ENCODE data around the gene GTF2IRD1.
A peak's percentile ranks its signal among the peaks of the same experiment; 100 is the strongest.
"Not testable (repeated sequence)": the region's sequence is repeated elsewhere in the genome, so short reads cannot be mapped to it uniquely, and the experiment has no call there.

GTF2IRD1 gene

DNA sequence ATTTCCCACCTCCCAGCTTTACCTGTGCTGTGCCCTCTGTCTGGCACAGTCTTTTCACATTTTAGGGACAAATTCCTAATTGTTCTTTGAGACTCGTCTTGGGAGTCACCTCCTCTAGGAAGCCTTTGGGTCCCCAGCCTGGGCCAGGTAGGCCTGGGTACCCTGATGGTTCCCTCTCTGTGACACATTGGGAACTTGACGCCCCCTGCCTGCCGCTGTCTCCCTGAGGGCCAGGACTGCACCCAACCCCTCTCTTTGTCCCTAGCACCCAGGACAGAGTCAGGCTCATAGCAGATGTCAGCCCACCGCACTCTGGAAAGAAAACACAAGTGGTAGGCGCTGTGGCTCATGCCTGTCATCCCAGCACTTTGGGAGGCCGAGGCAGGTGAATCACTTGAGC lies 71.4 kb downstream of the GTF2IRD1 start:
- intact Hi-C loops (cut with DNase I) = no loop called here
- DNase-seq = no peak

DNA sequence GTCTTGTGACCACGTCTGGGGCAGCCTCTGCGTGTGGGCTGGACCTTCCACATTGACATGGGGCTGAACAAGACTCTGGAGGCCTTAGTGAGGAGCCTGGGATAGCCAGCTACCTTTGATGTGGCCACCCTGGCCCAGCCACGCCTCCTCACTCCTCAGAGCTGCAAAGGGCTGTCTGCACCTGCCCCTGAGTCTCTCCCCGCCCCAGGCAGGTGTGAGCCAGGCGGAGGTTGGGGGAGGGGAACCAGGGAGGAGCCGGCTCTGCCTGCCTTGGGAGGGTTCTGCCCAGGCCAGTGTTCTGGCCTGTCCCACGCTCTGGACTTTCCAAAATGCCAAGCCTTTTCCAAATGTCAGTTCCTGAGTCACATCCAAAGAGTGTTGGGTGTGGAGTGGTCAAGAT lies 72.2 kb downstream of the GTF2IRD1 start:
- no peak for DNase-seq
- intact Hi-C loops (cut with DNase I) = no loop called here

GRCh38 chr7:74526780-74527179 lies 73.1 kb downstream of the GTF2IRD1 start:
- no peak for DNase-seq
- intact Hi-C loops (cut with DNase I) = no loop called here

- intact Hi-C loops (cut with DNase I) = no loop called here
- DNase-seq = no peak
These were observed 74.1 kb downstream of the GTF2IRD1 start for GRCh38 chr7:74527842-74528241.

DNA sequence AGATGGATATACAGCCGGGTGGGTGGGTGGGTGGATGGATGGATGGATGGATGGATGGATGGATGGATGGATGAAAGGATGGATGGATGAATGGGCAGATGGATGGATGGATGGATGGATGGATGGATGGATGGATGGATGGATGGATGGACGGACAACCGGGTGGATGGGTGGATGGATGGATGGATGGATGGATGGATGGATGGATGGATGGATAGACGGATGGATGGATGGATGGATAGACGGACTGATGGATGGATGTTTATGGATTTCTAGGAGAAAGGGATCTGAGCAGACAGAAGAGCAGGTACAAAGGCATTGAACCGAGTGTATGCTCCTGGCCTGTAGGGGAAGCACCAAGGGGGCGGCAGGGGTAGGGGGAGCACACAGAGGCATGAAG lies 75.1 kb downstream of the GTF2IRD1 start:
- DNase-seq; intact Hi-C loops (cut with DNase I): not testable (repeated sequence)

GRCh38 chr7:74535951-74536356 lies 82.2 kb downstream of the GTF2IRD1 start:
- no peak for DNase-seq
- intact Hi-C loops (cut with DNase I) = no loop called here

- DNase-seq; intact Hi-C loops (cut with DNase I): not testable (repeated sequence)
These were observed 88.2 kb downstream of the GTF2IRD1 start for GRCh38 chr7:74541937-74542336.

GRCh38 chr7:74542558-74543117 lies 88.9 kb downstream of the GTF2IRD1 start:
- intact Hi-C loops (cut with DNase I) = no loop called here
- peak in 41 of 42 donors; percentile 10 to 80 (median 53) for DNase-seq

DNA sequence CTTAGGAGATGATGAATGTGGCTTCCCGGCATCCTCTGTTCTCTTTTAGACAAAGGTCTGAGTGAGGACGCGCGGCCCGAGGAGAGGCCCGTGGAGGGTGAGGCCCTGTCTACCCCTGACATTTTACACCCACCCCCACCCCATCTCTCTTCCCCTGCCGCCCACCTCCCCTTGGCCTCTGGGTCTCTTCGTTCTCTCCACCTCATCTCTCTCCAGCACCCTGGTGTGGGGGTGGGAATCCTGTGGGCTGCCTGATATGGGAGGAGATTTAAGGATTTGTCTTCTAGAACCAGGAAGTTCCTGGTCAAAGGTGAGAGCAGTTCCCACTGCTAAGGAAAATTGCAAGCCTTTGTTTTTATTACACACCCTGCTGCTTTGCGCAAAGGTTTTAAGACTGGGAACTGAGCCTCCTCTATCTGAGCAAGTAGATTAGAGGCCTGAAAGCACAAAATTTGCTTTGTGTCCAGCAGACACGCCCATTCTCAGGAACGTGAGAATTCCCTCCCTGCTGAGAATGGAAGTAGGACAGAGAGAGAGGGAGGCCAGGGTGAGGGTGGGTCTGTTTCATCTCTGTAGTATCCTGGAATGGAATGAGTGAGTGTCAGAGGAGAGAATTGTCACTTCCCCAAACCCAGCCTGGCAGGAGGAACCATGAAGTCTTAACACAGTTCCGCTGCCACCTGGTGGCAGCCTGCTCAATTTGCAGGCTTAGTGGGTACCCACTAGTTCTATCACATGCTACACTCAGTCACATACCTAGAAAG lies 91.2 kb downstream of the GTF2IRD1 start:
- intact Hi-C loops (cut with DNase I) = no loop called here

GRCh38 chr7:74545921-74546320 lies 92.2 kb downstream of the GTF2IRD1 start:
- no peak for DNase-seq
- intact Hi-C loops (cut with DNase I) = no loop called here

More for the DNA sequence above, 91.2 kb downstream of the GTF2IRD1 start:
- peak in 13 of 42 donors; percentile 1 to 51 (median 22) for DNase-seq

GRCh38 chr7:74553596-74554012 lies 99.9 kb downstream of the GTF2IRD1 start:
- intact Hi-C loops (cut with DNase I) = not testable (repeated sequence)
- peak in 13 of 42 donors; percentile 7 to 46 (median 18) for DNase-seq

GRCh38 chr7:74554178-74554577 lies 100.5 kb downstream of the GTF2IRD1 start:
- DNase-seq = no peak
- intact Hi-C loops (cut with DNase I) = no loop called here

DNA sequence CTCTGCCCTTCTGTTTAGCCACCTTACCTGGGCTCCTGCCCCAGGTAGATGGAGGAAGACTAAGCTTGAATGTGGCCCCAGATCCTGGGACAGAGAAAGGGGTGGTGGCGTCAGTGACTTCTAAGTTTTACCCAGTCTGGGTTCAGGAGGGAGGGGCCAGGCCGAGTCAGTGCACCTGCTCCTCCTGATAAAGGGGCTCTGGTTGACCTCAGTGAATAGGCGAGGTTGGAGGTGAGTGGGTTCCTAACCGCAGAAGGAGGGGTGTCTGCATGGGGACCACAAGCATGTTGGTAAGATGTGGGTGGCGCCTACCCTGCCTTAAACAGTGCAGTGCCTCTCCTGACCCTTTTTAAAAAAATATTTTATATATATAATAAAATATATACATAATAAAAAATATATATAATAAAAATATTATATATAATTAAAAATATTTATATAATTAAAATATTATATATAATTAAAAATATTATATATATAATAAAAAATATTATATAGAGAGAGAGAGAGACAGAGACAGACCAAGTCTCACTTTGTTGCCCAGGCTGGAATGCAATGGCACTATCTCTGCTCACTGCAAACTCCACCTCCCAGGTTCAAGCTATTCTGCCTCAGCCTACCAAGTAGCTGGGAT lies 106.5 kb downstream of the GTF2IRD1 start:
- intact Hi-C loops (cut with DNase I) = loop anchor here (10.0 kb wide), 1 partner anchor 145 kb away; no protein-coding TSS in a partner anchor
- DNase-seq = no peak

- intact Hi-C loops (cut with DNase I) = loop anchor here (10.0 kb wide), 1 partner anchor 147 kb away; no protein-coding TSS in a partner anchor
- DNase-seq = no peak
These were observed 108.3 kb downstream of the GTF2IRD1 start for GRCh38 chr7:74561898-74562613.

DNA sequence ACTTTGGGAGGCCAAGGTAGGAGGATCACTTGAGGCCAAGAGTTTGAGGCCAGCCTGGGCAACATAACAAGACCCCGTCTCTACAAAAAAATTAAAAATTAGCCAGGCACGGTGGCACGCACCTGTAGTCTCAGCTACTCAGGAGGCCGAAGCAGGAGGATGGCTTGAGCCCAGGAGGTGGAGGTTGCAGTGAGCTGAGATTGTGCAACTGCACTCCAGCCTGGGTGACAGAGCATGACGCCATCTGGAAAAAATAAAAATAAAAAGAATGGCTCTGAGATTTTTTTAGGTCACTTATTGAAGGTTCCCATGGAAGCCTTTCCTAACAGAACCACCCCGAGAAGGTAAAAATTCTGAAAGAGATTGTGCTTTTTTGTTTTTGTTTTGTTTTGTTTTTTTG lies 109.9 kb downstream of the GTF2IRD1 start:
- intact Hi-C loops (cut with DNase I) = loop anchor here (10.0 kb wide), 1 partner anchor 149 kb away; no protein-coding TSS in a partner anchor
- not testable (repeated sequence) for DNase-seq

DNA sequence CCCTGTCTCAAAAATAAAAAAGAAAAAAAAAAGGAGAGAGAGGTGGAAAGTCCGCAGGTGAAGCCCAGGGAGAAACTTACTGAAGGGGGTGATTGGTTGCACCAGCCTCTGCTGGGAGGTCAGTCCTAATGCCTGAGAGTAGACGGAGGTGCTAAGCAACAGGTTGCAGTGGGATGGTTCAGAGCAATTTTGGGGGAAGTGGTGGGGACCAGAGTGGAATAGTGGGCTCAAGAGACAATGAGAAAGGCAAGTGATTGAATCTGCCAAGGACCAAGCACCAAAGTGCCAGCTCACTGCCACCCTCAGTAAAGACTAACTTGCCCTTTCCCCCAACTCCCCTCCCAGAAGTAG lies 113.6 kb downstream of the GTF2IRD1 start:
- intact Hi-C loops (cut with DNase I) = loop anchor here (10.0 kb wide), 1 partner anchor 152 kb away; no protein-coding TSS in a partner anchor

DNA sequence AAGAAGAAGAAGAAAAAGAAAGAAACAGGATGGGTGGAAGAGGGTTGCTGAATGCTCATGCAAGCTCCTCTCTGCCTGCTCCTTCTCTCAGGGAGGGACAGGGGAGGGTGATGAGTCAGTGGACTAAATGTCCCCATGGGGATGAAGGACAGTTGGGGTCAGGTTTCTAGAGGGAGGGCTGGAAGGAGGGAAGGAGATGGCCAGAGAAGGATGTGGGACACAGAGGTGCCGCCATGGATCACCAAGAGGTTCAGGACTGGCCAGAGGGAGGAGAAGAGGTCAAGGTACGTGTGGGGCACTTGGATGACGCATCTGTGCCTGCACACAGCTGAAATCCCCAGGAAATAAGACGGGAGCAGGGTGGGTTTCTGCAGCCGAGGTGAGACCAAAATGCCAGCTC lies 115.0 kb downstream of the GTF2IRD1 start:
- intact Hi-C loops (cut with DNase I) = loop anchor here (10.0 kb wide), 1 partner anchor 154 kb away; no protein-coding TSS in a partner anchor

More for the DNA sequence above, 113.6 kb downstream of the GTF2IRD1 start:
- DNase-seq = no peak

DNA sequence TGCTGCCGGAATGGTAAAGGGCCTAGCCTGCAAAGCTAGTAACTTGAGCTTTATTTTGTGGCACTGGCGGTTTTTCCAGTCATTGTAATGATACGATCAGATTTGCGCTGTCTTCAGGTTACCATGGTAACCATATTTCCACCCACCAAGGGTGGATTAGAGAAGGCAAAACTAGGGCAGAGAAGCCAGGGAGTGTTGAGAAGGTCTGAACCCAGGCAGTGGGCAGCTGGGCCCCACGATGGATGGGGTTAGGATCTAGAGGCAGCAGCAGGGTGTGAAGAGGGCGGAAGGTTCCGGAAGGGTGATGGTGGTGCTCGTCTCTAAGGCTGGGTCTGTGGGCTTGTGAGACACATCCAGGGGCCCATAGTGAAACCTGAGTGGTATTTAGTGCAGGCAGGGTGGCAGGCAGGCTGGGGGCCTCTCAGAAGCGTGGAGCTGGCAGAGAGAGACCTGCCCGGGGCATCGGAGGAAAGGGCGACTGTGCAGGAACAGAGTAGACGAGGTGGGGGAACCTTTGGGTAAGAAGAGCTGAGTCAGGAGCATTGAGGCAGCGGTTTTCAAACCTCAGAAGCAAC lies 115.9 kb downstream of the GTF2IRD1 start:
- intact Hi-C loops (cut with DNase I) = loop anchor here (10.0 kb wide), 1 partner anchor 155 kb away; no protein-coding TSS in a partner anchor
- peak in 31 of 42 donors; percentile 4 to 80 (median 41) for DNase-seq

More for the DNA sequence above, 115.0 kb downstream of the GTF2IRD1 start:
- DNase-seq = no peak

All from head of caudate nucleus (tissue), 42 donors.